GM19193 (cell line): ENCODE data around the gene CARD19.

Source experiments
- POLR2A ChIP-seq: IDR thresholded peaks from 4 replicates; pipeline ENCODE4 v1.6.1; 2011; ENCODE audit not compliant: insufficient read depth, insufficient read length; ENCODE audit errors: extremely low read depth

Gene CARD19

GRCh38 chr9:93116072-93116961 is 20.3 kb downstream of the CARD19 start:
- TF ChIP-seq POLR2A: no peak

GRCh38 chr9:93117924-93118862 is 22.2 kb downstream of the CARD19 start:
- TF ChIP-seq POLR2A: no peak

- no peak for TF ChIP-seq POLR2A
Measured at GRCh38 chr9:93118863-93119702, 23.1 kb downstream of the CARD19 start.

GRCh38 chr9:93119703-93119952 is 23.6 kb downstream of the CARD19 start:
- no peak for TF ChIP-seq POLR2A

GRCh38 chr9:93119953-93120845 is 24.2 kb downstream of the CARD19 start:
- TF ChIP-seq POLR2A: no peak

GRCh38 chr9:93120846-93121315 is 24.9 kb downstream of the CARD19 start:
- no peak for TF ChIP-seq POLR2A

GRCh38 chr9:93121316-93122241 is 25.6 kb downstream of the CARD19 start:
- TF ChIP-seq POLR2A: no peak

- no peak for TF ChIP-seq POLR2A
Measured at GRCh38 chr9:93122721-93123221, 26.8 kb downstream of the CARD19 start.

- no peak for TF ChIP-seq POLR2A
Measured at GRCh38 chr9:93123561-93124283, 27.7 kb downstream of the CARD19 start.

- no peak for TF ChIP-seq POLR2A
Measured at GRCh38 chr9:93124793-93125192, 28.8 kb downstream of the CARD19 start.

- TF ChIP-seq POLR2A: no peak
Measured at GRCh38 chr9:93125331-93125894, 29.4 kb downstream of the CARD19 start.

- TF ChIP-seq POLR2A: no peak
Measured at GRCh38 chr9:93126151-93126781, 30.2 kb downstream of the CARD19 start.
